ENCODE data around the gene SCO2. TPM values are rescaled to one million over a fixed set of nuclear protein-coding genes. Genes with fewer than 3 reads are reported as not detected.

SCO2 gene
- total RNA-seq, 3 donors from 2014 or later (not counting 1 experiment from before 2014, with no cell fraction given): 2.8 to 13.5 (median 8.4) TPM

DNA sequence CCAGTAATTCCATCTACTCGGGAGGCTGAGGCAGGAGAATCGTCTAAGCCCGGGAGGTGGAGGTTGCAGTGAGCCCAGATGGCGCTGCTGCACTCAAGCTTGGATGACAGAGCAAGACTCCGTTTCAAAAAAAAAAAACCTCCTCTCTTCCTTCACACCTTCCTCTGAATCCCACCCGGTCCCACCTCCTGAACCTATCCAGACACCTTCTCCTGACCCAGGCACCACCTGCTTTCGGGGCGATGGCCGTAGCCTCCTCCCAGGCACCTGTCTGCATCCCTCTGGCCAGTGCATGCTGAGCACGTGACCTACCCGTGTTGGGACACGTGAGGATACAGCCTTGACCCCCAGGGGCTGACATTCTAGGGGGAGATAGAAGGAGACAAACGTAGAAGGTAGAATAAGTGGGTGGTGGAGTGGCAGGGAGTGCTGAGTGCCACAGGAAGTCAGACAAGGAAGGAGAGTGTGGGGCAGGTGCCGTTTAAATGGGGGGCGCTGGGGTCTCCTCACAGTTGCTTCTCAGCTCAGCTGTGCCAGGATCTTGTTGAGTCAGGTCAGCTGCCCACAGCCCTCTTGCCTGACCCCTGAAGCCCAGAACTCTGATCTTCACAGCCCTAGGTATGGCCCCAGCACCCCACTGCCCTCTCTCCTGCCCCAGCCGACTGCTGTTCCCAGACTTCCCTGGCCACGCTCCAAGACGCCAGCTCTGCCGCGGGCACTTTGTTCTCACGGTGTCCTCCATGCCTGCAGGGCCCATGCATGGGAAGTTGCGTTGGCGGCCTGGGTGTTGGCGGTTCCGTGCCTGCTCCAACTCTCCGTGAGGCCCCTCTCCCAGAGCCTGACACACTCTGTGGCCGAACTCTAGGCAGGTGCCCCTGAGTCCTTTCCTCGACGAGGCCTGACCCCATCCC is 39.9 kb downstream of the SCO2 start:
- TF ChIP-seq, protein P1, sequence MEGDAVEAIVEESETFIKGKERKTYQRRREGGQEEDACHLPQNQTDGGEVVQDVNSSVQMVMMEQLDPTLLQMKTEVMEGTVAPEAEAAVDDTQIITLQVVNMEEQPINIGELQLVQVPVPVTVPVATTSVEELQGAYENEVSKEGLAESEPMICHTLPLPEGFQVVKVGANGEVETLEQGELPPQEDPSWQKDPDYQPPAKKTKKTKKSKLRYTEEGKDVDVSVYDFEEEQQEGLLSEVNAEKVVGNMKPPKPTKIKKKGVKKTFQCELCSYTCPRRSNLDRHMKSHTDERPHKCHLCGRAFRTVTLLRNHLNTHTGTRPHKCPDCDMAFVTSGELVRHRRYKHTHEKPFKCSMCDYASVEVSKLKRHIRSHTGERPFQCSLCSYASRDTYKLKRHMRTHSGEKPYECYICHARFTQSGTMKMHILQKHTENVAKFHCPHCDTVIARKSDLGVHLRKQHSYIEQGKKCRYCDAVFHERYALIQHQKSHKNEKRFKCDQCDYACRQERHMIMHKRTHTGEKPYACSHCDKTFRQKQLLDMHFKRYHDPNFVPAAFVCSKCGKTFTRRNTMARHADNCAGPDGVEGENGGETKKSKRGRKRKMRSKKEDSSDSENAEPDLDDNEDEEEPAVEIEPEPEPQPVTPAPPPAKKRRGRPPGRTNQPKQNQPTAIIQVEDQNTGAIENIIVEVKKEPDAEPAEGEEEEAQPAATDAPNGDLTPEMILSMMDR (IDR thresholded peaks at IDR 0.05): no peak
- Histone ChIP-seq H3K9me3 (ENCODE audit: control insufficient read depth, insufficient read depth, low read length) (no peaks in the 10 kb centered on the region), H3K27me3 (ENCODE audit: control insufficient read depth, insufficient read depth, low read length) (peaks cover 14% of the 10 kb centered on the region), H3K4me3 (ENCODE audit: low read length) (no peak overlapping the region), H3K4me1 (ENCODE audit: control insufficient read depth, insufficient read depth, low read length) (peaks cover 17% of the 10 kb centered on the region), H3K27ac (ENCODE audit: low read length) (no peak overlapping the region), H3K36me3 (ENCODE audit: control insufficient read depth, insufficient read depth, low read length) (no peaks in the 10 kb centered on the region)
- Mint-ChIP-seq H3K9me3 (no peaks in the 10 kb centered on the region), H3K27ac (no peak overlapping the region), H3K27me3 (ENCODE audit: low read depth in 2 of 2) (peaks cover 6 to 8% of the 10 kb centered on the region in 2 donors), H3K4me1 (no peaks in the 10 kb centered on the region), H3K4me3 (no peak overlapping the region), H3K36me3 (no peaks in the 10 kb centered on the region)
- no peak for ATAC-seq
- intact Hi-C loops (cut with micrococcal nuclease): no loop called here
- 71% methylated on average over 29 of the region's 29 CpGs for WGBS (ENCODE audit: insufficient coverage)
- no peak for DNase-seq

DNA sequence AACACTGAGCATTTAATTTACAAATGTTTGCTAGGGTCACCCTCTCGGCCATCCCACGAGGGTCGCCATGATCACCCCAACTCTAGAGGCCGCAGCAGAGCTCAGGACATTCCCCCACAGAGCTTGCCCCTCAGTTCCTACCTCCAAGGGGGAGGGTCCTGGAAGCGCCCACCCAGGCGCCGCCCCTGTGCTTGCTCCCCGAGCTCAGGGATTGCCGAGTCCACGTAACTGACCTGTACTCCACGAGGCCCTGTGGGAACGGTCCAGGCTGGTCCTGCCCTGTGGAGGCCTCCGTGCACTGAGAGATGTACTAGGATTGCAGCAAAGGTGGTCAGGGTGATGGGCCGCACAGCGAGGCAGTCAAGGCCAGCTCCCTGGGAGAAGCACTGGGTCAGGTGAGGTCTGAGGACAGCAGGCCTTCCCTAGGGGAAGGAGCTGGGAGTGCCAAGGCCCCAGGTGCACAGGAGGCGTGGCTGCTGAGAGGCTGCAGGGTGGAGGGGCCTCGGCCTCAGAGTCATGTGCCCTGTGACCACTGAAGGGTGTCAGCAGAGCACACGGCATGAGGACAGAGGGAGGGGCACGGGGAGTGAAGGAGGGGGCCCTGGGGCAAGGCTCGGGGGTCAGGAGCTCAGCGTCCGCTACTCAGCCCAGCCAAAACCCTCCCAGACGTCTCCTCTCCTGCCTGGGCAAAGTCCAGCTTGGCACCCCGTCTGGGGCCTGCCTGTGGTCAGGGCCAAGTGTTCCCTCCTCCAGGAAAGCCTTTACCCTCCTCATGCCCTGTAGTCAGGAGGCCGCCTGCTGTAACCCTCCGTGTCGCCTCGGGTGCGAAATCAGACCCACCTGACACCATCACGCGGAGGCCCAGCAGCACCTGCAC is 41.2 kb downstream of the SCO2 start:
- intact Hi-C loops (cut with micrococcal nuclease): no loop called here
- no peak overlapping the region for H3K4me3 ChIP-seq (ENCODE audit: low read length)
- H3K4me3 Mint-ChIP-seq: no peak overlapping the region
- WGBS (ENCODE audit: insufficient coverage): 88% methylated on average over 31 of the region's 31 CpGs
- peaks cover 17% of the 10 kb centered on the region for H3K4me1 ChIP-seq (ENCODE audit: control insufficient read depth, insufficient read depth, low read length)
- H3K9me3 Mint-ChIP-seq: no peaks in the 10 kb centered on the region
- no peaks in the 10 kb centered on the region for H3K4me1 Mint-ChIP-seq
- H3K27me3 ChIP-seq (ENCODE audit: control insufficient read depth, insufficient read depth, low read length): peaks cover 14% of the 10 kb centered on the region
- H3K27ac ChIP-seq (ENCODE audit: low read length): no peak overlapping the region
- no peaks in the 10 kb centered on the region for H3K9me3 ChIP-seq (ENCODE audit: control insufficient read depth, insufficient read depth, low read length)
- no peaks in the 10 kb centered on the region for H3K36me3 ChIP-seq (ENCODE audit: control insufficient read depth, insufficient read depth, low read length)
- ATAC-seq (no peak), DNase-seq (no peak)
- H3K27me3 Mint-ChIP-seq (ENCODE audit: low read depth in 2 of 2): peaks cover 12 to 16% of the 10 kb centered on the region in 2 donors
- no peak overlapping the region for H3K27ac Mint-ChIP-seq
- H3K36me3 Mint-ChIP-seq: no peaks in the 10 kb centered on the region
- TF ChIP-seq, protein P1 (IDR thresholded peaks at IDR 0.05): no peak

GRCh38 chr22:50483556-50483955 is 41.8 kb downstream of the SCO2 start:
- no peaks in the 10 kb centered on the region for H3K4me1 Mint-ChIP-seq
- TF ChIP-seq, protein P1 (IDR thresholded peaks at IDR 0.05): no peak
- no peak overlapping the region for H3K27ac ChIP-seq (ENCODE audit: low read length)
- ATAC-seq: no peak
- H3K9me3 Mint-ChIP-seq: no peaks in the 10 kb centered on the region
- H3K4me3 Mint-ChIP-seq: no peak overlapping the region
- WGBS (ENCODE audit: insufficient coverage): 94% methylated on average over 8 of the region's 8 CpGs
- no peak for DNase-seq
- no peaks in the 10 kb centered on the region for H3K36me3 ChIP-seq (ENCODE audit: control insufficient read depth, insufficient read depth, low read length)
- H3K27me3 ChIP-seq (ENCODE audit: control insufficient read depth, insufficient read depth, low read length): peaks cover 14% of the 10 kb centered on the region
- intact Hi-C loops (cut with micrococcal nuclease): no loop called here
- no peak overlapping the region for H3K27ac Mint-ChIP-seq
- H3K4me3 ChIP-seq (ENCODE audit: low read length): no peak overlapping the region
- H3K36me3 Mint-ChIP-seq: no peaks in the 10 kb centered on the region
- peaks cover 12 to 16% of the 10 kb centered on the region in 2 donors for H3K27me3 Mint-ChIP-seq (ENCODE audit: low read depth in 2 of 2)
- H3K9me3 ChIP-seq (ENCODE audit: control insufficient read depth, insufficient read depth, low read length): no peaks in the 10 kb centered on the region
- peaks cover 17% of the 10 kb centered on the region for H3K4me1 ChIP-seq (ENCODE audit: control insufficient read depth, insufficient read depth, low read length)
